NB4 (cell line): ENCODE measurements around the gene TBX10.
A peak's percentile ranks its signal among the peaks of the same experiment; 100 is the strongest.
"Not testable (repeated sequence)": the region's sequence is repeated elsewhere in the genome, so short reads cannot be mapped to it uniquely, and the experiment has no call there.

ENCODE experiments used
- DNase-seq: peaks from one replicate; pipeline ENCODE4 v3.0.0; 2010; ENCODE audit warnings: low read depth
- H3K4me3 ChIP-seq: one replicate; pipeline ENCODE4 v1.5.1; 2011; ENCODE audit warnings: mild to moderate bottlenecking, low read depth, low read length, moderate library complexity
- CTCF ChIP-seq: IDR thresholded peaks from one replicate; pipeline ENCODE4 v1.5.1; 2012; ENCODE audit warnings: low read depth, low read length
- MAX ChIP-seq: IDR thresholded peaks from 2 replicates; pipeline ENCODE4 v1.6.1; 2011; ENCODE audit warnings: low read depth, low read length
- MYC ChIP-seq: IDR thresholded peaks from 2 replicates; pipeline ENCODE4 v1.6.1; 2011; ENCODE audit warnings: low read depth, low read length
- POLR2A ChIP-seq: IDR thresholded peaks from 2 replicates; pipeline ENCODE4 v1.6.1; 2011; ENCODE audit warnings: mild to moderate bottlenecking; ENCODE audit not compliant: insufficient read length; ENCODE audit errors: extremely low read depth

TBX10 gene

GRCh38 chr11:67604815-67605214 is 34.7 kb downstream of the TBX10 start:
- DNase-seq, result no peak
- no peak overlapping the region for H3K4me3 ChIP-seq
- TF ChIP-seq POLR2A (no peak), MAX (no peak), CTCF (no peak), MYC (no peak)

GRCh38 chr11:67604119-67604518 is 35.4 kb downstream of the TBX10 start:
- DNase-seq, H3K4me3 ChIP-seq: not testable (repeated sequence)

GRCh38 chr11:67601098-67601497 is 38.5 kb downstream of the TBX10 start:
- DNase-seq, result no peak
- H3K4me3 ChIP-seq, result no peak overlapping the region
- TF ChIP-seq MYC (no peak), POLR2A (no peak), CTCF (no peak), MAX (no peak)

- peak; percentile 86 for DNase-seq
- peak overlapping the region; percentile 10 for H3K4me3 ChIP-seq
- no peak for TF ChIP-seq POLR2A
- TF ChIP-seq CTCF, result no peak
- TF ChIP-seq MYC, result peak; percentile 78
- peak; percentile 61 for TF ChIP-seq MAX
These were observed 39.1 kb downstream of the TBX10 start for GRCh38 chr11:67600324-67601029.

- H3K4me3 ChIP-seq, result no peak overlapping the region
- DNase-seq, result no peak
- TF ChIP-seq MAX (no peak), MYC (no peak)
These were observed 40.4 kb downstream of the TBX10 start for GRCh38 chr11:67599149-67599548.

GRCh38 chr11:67597963-67598362 is 41.6 kb downstream of the TBX10 start:
- not testable (repeated sequence) for DNase-seq, H3K4me3 ChIP-seq

GRCh38 chr11:67597458-67597857 is 42.1 kb downstream of the TBX10 start:
- not testable (repeated sequence) for DNase-seq, H3K4me3 ChIP-seq

GRCh38 chr11:67596753-67597300 is 42.7 kb downstream of the TBX10 start:
- no peak overlapping the region for H3K4me3 ChIP-seq
- TF ChIP-seq MYC (no peak), MAX (no peak), CTCF (no peak)
- no peak for DNase-seq
